OCI-LY3 (cell line): Measurements from ENCODE around the gene GAB2.

Experiments
- EZH2phosphoT487 ChIP-seq: fragments of 200-600 bp; shearing (Covaris generic); IDR thresholded peaks from 2 replicates; pipeline ENCODE4 v1.6.1; 2018; ENCODE audit warnings: antibody characterized with exemption, mixed run types, low read depth
- TF ChIP-seq, protein P1 (sequence below): fragments of 200-600, 300-600 bp; sonication (generic); IDR thresholded peaks from 2 replicates; pipeline ENCODE4 v1.5.1; 2014; ENCODE audit warnings: antibody characterized with exemption, low read length, low read depth

GRCh38 chr11:78253797-78254196 lies 163.8 kb downstream of the GAB2 start:
- TF ChIP-seq, protein P1, sequence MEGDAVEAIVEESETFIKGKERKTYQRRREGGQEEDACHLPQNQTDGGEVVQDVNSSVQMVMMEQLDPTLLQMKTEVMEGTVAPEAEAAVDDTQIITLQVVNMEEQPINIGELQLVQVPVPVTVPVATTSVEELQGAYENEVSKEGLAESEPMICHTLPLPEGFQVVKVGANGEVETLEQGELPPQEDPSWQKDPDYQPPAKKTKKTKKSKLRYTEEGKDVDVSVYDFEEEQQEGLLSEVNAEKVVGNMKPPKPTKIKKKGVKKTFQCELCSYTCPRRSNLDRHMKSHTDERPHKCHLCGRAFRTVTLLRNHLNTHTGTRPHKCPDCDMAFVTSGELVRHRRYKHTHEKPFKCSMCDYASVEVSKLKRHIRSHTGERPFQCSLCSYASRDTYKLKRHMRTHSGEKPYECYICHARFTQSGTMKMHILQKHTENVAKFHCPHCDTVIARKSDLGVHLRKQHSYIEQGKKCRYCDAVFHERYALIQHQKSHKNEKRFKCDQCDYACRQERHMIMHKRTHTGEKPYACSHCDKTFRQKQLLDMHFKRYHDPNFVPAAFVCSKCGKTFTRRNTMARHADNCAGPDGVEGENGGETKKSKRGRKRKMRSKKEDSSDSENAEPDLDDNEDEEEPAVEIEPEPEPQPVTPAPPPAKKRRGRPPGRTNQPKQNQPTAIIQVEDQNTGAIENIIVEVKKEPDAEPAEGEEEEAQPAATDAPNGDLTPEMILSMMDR = no peak
- TF ChIP-seq EZH2phosphoT487 = no peak
